Mesenchymal stem cell (in vitro differentiated cells and primary cell): ENCODE results near the gene XAGE3.
"Not testable (repeated sequence)": the region's sequence is repeated elsewhere in the genome, so short reads cannot be mapped to it uniquely, and the experiment has no call there.

Experiments
- DNase-seq: peaks from one replicate; pipeline ENCODE4 v3.0.0-alpha.2; 2013
- H2AFZ ChIP-seq: one replicate; pipeline ENCODE4 v1.6.1; 2013; ENCODE audit warnings: low read depth, mild to moderate bottlenecking, control low read depth, inconsistent platforms, low read length, moderate library complexity
- H2AK5ac ChIP-seq: 2 replicates; pipeline ENCODE4 v1.6.1; 2013; ENCODE audit warnings: low read length, moderate library complexity, mild to moderate bottlenecking, inconsistent platforms; ENCODE audit not compliant: severe bottlenecking
- H2BK120ac ChIP-seq: one replicate; pipeline ENCODE4 v1.6.1; 2013; ENCODE audit warnings: low read depth, mild to moderate bottlenecking, inconsistent platforms, low read length, moderate library complexity
- H2BK12ac ChIP-seq, 2 experiments: one replicate each; pipeline ENCODE4 v1.6.1; 2013; ENCODE audit warnings: inconsistent platforms in 2 of 2, low read length in 2 of 2, mild to moderate bottlenecking in 2 of 2, moderate library complexity in 2 of 2, control low read depth in 1 of 2
- H2BK15ac ChIP-seq: one replicate; pipeline ENCODE4 v1.6.1; 2013; ENCODE audit warnings: mild to moderate bottlenecking, low read depth, inconsistent platforms; ENCODE audit not compliant: poor library complexity, severe bottlenecking
- H2BK5ac ChIP-seq: 2 replicates; pipeline ENCODE4 v1.6.1; 2013; ENCODE audit warnings: low read depth, mild to moderate bottlenecking, low read length, control low read depth, inconsistent platforms; ENCODE audit not compliant: poor library complexity, severe bottlenecking
- H3K14ac ChIP-seq, 2 experiments: one replicate each; pipeline ENCODE4 v1.6.1; 2013; ENCODE audit warnings: inconsistent platforms in 2 of 2, low read length in 2 of 2, control low read depth in 1 of 2, mild to moderate bottlenecking in 1 of 2, moderate library complexity in 1 of 2
- H3K18ac ChIP-seq, 2 experiments: one replicate each; pipeline ENCODE4 v1.6.1; 2013; ENCODE audit warnings: inconsistent platforms in 2 of 2, low read length in 2 of 2, control low read depth in 1 of 2, low read depth in 1 of 2, mild to moderate bottlenecking in 1 of 2
- H3K23ac ChIP-seq, 2 experiments: one replicate each; pipeline ENCODE4 v1.6.1; 2013; ENCODE audit warnings: inconsistent platforms in 2 of 2, low read length in 2 of 2, mild to moderate bottlenecking in 2 of 2, moderate library complexity in 2 of 2, control low read depth in 1 of 2
- H3K27ac ChIP-seq: 2 replicates; pipeline ENCODE4 v1.5.1; 2013; ENCODE audit warnings: mild to moderate bottlenecking, moderate library complexity, low read length, control low read depth, inconsistent platforms; ENCODE audit not compliant: poor library complexity, severe bottlenecking
- H3K27me3 ChIP-seq, 2 experiments: 2 replicates each; pipeline versions ENCODE4 v1.6.1 to v1.7.0; 2013; ENCODE audit warnings: low read length in 2 of 2, mild to moderate bottlenecking in 2 of 2, moderate library complexity in 2 of 2, control low read depth in 1 of 2, inconsistent platforms in 1 of 2; ENCODE audit not compliant: control insufficient read depth in 1 of 2, insufficient read depth in 1 of 2
- H3K36me3 ChIP-seq, 2 experiments: 2 replicates each; pipeline versions ENCODE4 v1.6.1 to v1.7.0; 2013; ENCODE audit warnings: low read length in 2 of 2, control low read depth in 1 of 2, inconsistent platforms in 1 of 2, low read depth in 1 of 2, mild to moderate bottlenecking in 1 of 2; ENCODE audit not compliant: insufficient read depth in 2 of 2, control insufficient read depth in 1 of 2
- H3K4ac ChIP-seq, 2 experiments: one replicate each; pipeline ENCODE4 v1.6.1; 2013; ENCODE audit warnings: inconsistent platforms in 2 of 2, low read length in 2 of 2, mild to moderate bottlenecking in 2 of 2, moderate library complexity in 2 of 2, control low read depth in 1 of 2, low read depth in 1 of 2
- H3K4me1 ChIP-seq: 2 replicates; pipeline ENCODE4 v1.6.1; 2013; ENCODE audit warnings: low read depth, low read length, control low read depth; ENCODE audit not compliant: control insufficient read depth, insufficient read depth
- H3K4me2 ChIP-seq: 2 replicates; pipeline ENCODE4 v1.6.1; 2013; ENCODE audit warnings: low read length, mild to moderate bottlenecking, inconsistent platforms; ENCODE audit not compliant: poor library complexity, severe bottlenecking
- H3K4me3 ChIP-seq, 2 experiments: 2 replicates each; pipeline versions ENCODE4 v1.5.1 to v1.7.0; 2013; ENCODE audit warnings: low read length in 2 of 2, mild to moderate bottlenecking in 2 of 2, control low read depth in 1 of 2, low read depth in 1 of 2; ENCODE audit not compliant: insufficient read depth in 1 of 2
- H3K79me1 ChIP-seq: replicated peaks from 2 replicates; pipeline ENCODE4 v1.6.1; 2013; ENCODE audit warnings: mild to moderate bottlenecking, control low read depth, low read length, inconsistent platforms; ENCODE audit not compliant: poor library complexity, severe bottlenecking
- H3K9ac ChIP-seq: 2 replicates; pipeline ENCODE4 v1.7.0; 2013; ENCODE audit warnings: mild to moderate bottlenecking, low read length, moderate library complexity
- H3K9me3 ChIP-seq: 2 replicates; pipeline ENCODE4 v1.7.0; 2013; ENCODE audit warnings: mild to moderate bottlenecking, low read length; ENCODE audit not compliant: control insufficient read depth
- H4K8ac ChIP-seq: one replicate; pipeline ENCODE4 v1.6.1; 2013; ENCODE audit warnings: inconsistent platforms, mild to moderate bottlenecking, low read length, moderate library complexity
- H4K91ac ChIP-seq: one replicate; pipeline ENCODE4 v1.6.1; 2013; ENCODE audit warnings: mild to moderate bottlenecking, low read length, inconsistent platforms
- WGBS: methylation state at CpG from one replicate; pipeline ENCODE4 v1.1.7; 2013; ENCODE audit warnings: mixed read lengths; 5-methylcytosine and 5-hydroxymethylcytosine counted together

The XAGE3 gene

GRCh38 chrX:52896855-52897709, 29.2 kb upstream of the XAGE3 start, which contains the start of gene FAM156B:
TSS of gene FAM156B (plus strand) at chrX:52897330. CDS start at chrX:52907226, 9,896 bp downstream.
- H3K4me1 ChIP-seq, H2AK5ac ChIP-seq, DNase-seq, H3K27me3 ChIP-seq, H2BK15ac ChIP-seq, H3K9me3 ChIP-seq, H2BK5ac ChIP-seq, H3K9ac ChIP-seq, H2BK120ac ChIP-seq, H3K23ac ChIP-seq, H3K79me1 ChIP-seq, H2BK12ac ChIP-seq, H3K36me3 ChIP-seq, H3K27ac ChIP-seq, H3K18ac ChIP-seq, H3K4ac ChIP-seq, H4K91ac ChIP-seq, H3K4me3 ChIP-seq, H2AFZ ChIP-seq, H4K8ac ChIP-seq, H3K14ac ChIP-seq, H3K4me2 ChIP-seq: not testable (repeated sequence)
- no CpG with 5 or more reads among the region's 92 CpGs for WGBS

DNA sequence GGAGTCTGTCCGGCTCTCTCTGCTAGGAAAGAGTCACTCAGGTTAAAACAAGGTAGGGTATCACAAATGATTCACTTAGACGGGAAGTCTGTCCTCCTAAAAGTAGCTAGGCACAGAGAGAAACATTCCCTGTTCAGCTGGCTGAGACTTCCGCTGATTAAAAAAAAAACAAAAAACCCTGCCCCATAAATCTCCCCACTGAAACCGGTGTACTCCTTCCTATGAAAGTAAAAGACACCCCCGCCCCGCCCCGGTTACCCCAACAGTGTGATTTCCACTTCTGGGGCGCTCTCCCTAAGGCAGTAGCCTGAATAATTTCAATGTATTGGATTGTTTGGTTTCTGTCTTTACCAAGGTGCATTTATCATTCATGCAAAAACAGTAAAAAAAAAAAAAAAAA, 28.6 kb upstream of the XAGE3 start:
- not testable (repeated sequence) for H2BK12ac ChIP-seq, H3K23ac ChIP-seq, H3K27ac ChIP-seq, H3K18ac ChIP-seq, H3K36me3 ChIP-seq, H3K4me3 ChIP-seq, H2AFZ ChIP-seq, H3K79me1 ChIP-seq, H2BK5ac ChIP-seq, H3K14ac ChIP-seq, H4K8ac ChIP-seq, H2BK15ac ChIP-seq, H3K9ac ChIP-seq, H2AK5ac ChIP-seq, H3K4me1 ChIP-seq, H4K91ac ChIP-seq, DNase-seq, H3K4me2 ChIP-seq, H3K4ac ChIP-seq, H3K9me3 ChIP-seq, H2BK120ac ChIP-seq, H3K27me3 ChIP-seq
- no CpG with 5 or more reads among the region's 8 CpGs for WGBS

DNA sequence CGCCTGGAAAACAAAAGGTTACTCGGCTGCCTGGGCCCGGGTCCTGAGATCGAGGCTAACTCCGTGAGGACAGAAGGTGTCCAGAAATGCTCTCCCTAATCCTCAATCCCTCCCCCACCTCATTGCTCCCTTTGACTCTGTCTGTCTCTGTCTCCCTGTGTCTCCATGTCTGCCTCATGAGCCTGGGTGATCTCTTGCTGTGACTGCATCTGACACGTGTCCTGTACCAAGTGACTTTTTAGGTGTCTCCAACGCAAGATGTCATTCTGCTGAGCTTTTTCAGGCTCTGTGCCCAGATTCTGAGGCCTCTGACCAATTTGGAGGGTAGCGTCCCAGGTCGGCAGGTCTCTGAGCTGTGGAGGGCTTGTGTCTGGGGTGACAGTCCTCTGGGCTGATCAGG, 20.2 kb upstream of the XAGE3 start:
- not testable (repeated sequence) for H4K8ac ChIP-seq, H2BK12ac ChIP-seq, H3K27ac ChIP-seq, H3K27me3 ChIP-seq, H3K18ac ChIP-seq, H2BK15ac ChIP-seq, H2AK5ac ChIP-seq, DNase-seq, H2BK120ac ChIP-seq, H3K4ac ChIP-seq, H3K4me2 ChIP-seq, H2BK5ac ChIP-seq, H3K23ac ChIP-seq, H3K9ac ChIP-seq, H3K14ac ChIP-seq, H4K91ac ChIP-seq, H3K36me3 ChIP-seq, H3K4me1 ChIP-seq, H3K4me3 ChIP-seq, H3K9me3 ChIP-seq, H2AFZ ChIP-seq, H3K79me1 ChIP-seq
- WGBS = no CpG with 5 or more reads among the region's 9 CpGs

GRCh38 chrX:52887459-52887858, 19.6 kb upstream of the XAGE3 start:
- not testable (repeated sequence) for H2BK5ac ChIP-seq, H3K9me3 ChIP-seq, H4K91ac ChIP-seq, H3K79me1 ChIP-seq, H3K18ac ChIP-seq, H3K23ac ChIP-seq, H3K14ac ChIP-seq, H2BK12ac ChIP-seq, H3K4me2 ChIP-seq, H3K27ac ChIP-seq, DNase-seq, H3K9ac ChIP-seq, H3K4me1 ChIP-seq, H3K27me3 ChIP-seq, H3K4ac ChIP-seq, H2BK120ac ChIP-seq, H4K8ac ChIP-seq, H2AFZ ChIP-seq, H3K36me3 ChIP-seq, H3K4me3 ChIP-seq, H2AK5ac ChIP-seq, H2BK15ac ChIP-seq
- no CpG with 5 or more reads among the region's 10 CpGs for WGBS
